Renal pelvis (tissue), 12 donors: ENCODE data around the gene ZBED2. TPM values are rescaled to one million over a fixed set of nuclear protein-coding genes. Genes with fewer than 3 reads are reported as not detected.
A peak's percentile ranks its signal among the peaks of the same experiment; 100 is the strongest.
"Not testable (repeated sequence)": the region's sequence is repeated elsewhere in the genome, so short reads cannot be mapped to it uniquely, and the experiment has no call there.

Experiments
- DNase-seq: peaks from one replicate; pipeline ENCODE4 v3.0.0-alpha.2; 2013
- long read RNA-seq, 16 experiments: transcript quantifications; one replicate each; lab custom pipeline, GENCODE V29; 2026
- polyA plus RNA-seq, 3 donors: library from polyadenylated mRNA; unstranded; fragments of 120-200 nt; gene quantifications; one replicate each; pipeline ENCODE4 v1.2.1, GENCODE V29; 2013; ENCODE audit not compliant: insufficient read length in 3 of 3

Gene ZBED2
- polyA plus RNA-seq = under 1 TPM; 0.16 to 0.42 (median 0.26) TPM
- long read RNA-seq, donor 1, partial matches to known transcripts = 0 of 1 reads
- long read RNA-seq, donor 1, other reads (novel, unspliced or antisense) = 0 of 1 reads
- long read RNA-seq, donor 2 = 0 reads
- long read RNA-seq, donor 3 = 0 reads
- long read RNA-seq, donor 4 = 0 reads
- long read RNA-seq, donor 5 = 0 reads
- long read RNA-seq, donor 6, partial matches to known transcripts = 0 of 1 reads
- long read RNA-seq, donor 6, other reads (novel, unspliced or antisense) = 0 of 1 reads
- long read RNA-seq, donor 7 = 0 reads
- long read RNA-seq, donor 8 = 0 reads
- long read RNA-seq, donor 9 = 0 reads
- long read RNA-seq, donor 10 = 0 reads
- long read RNA-seq, donor 11 = 0 reads
- long read RNA-seq, donor 12 = 0 reads
- long read RNA-seq, donor 13 = 0 reads
- long read RNA-seq, donor 14 = 0 reads
- long read RNA-seq, donor 15 = 0 reads
- long read RNA-seq, donor 16 = 0 reads

- DNase-seq = no peak
Measured at GRCh38 chr3:111595232-111595631, at the start of gene ZBED2. ZBED2 (minus strand) TSS chr3:111595346; CDS start chr3:111594201, 1,145 bp downstream.

GRCh38 chr3:111639316-111639715 is 44.2 kb upstream of the ZBED2 start:
- DNase-seq = no peak

- DNase-seq = peak; percentile 20
Measured at GRCh38 chr3:111636366-111636885, 41.3 kb upstream of the ZBED2 start.

GRCh38 chr3:111635403-111635802 is 40.3 kb upstream of the ZBED2 start:
- no peak for DNase-seq

- not testable (repeated sequence) for DNase-seq
Measured at GRCh38 chr3:111630638-111631037, 35.5 kb upstream of the ZBED2 start.

- DNase-seq = not testable (repeated sequence)
Measured at GRCh38 chr3:111629018-111629417, 33.9 kb upstream of the ZBED2 start.

GRCh38 chr3:111627092-111627491 is 31.9 kb upstream of the ZBED2 start:
- DNase-seq = no peak

GRCh38 chr3:111621535-111621934 is 26.4 kb upstream of the ZBED2 start:
- no peak for DNase-seq

- no peak for DNase-seq
Measured at GRCh38 chr3:111619833-111620232, 24.7 kb upstream of the ZBED2 start.

- no peak for DNase-seq
Measured at GRCh38 chr3:111618945-111619344, 23.8 kb upstream of the ZBED2 start.

GRCh38 chr3:111617912-111618601 is 22.9 kb upstream of the ZBED2 start:
- no peak for DNase-seq

- no peak for DNase-seq
Measured at GRCh38 chr3:111617406-111617805, 22.3 kb upstream of the ZBED2 start.

GRCh38 chr3:111616417-111617105 is 21.4 kb upstream of the ZBED2 start:
- DNase-seq = no peak

- DNase-seq = no peak
Measured at GRCh38 chr3:111615880-111616279, 20.7 kb upstream of the ZBED2 start.

- no peak for DNase-seq
Measured at GRCh38 chr3:111613294-111613693, 18.1 kb upstream of the ZBED2 start.

GRCh38 chr3:111610612-111611054 is 15.5 kb upstream of the ZBED2 start:
- DNase-seq = no peak

GRCh38 chr3:111610189-111610588 is 15.0 kb upstream of the ZBED2 start:
- DNase-seq = no peak

GRCh38 chr3:111609700-111610099 is 14.6 kb upstream of the ZBED2 start:
- DNase-seq = no peak

- DNase-seq = no peak
Measured at GRCh38 chr3:111608383-111608782, 13.2 kb upstream of the ZBED2 start.

GRCh38 chr3:111607240-111607920 is 12.2 kb upstream of the ZBED2 start:
- no peak for DNase-seq

- no peak for DNase-seq
Measured at GRCh38 chr3:111605493-111605892, 10.3 kb upstream of the ZBED2 start.

GRCh38 chr3:111605018-111605417 is 9.9 kb upstream of the ZBED2 start:
- DNase-seq = no peak
